Measurements from ENCODE around the gene GJB5. TPM values are rescaled to one million over a fixed set of nuclear protein-coding genes. Genes with fewer than 3 reads are reported as not detected.
A peak's percentile ranks its signal among the peaks of the same experiment; 100 is the strongest.

Gene GJB5
- total and polyA plus RNA-seq, 9 of the 15 experiments (the other 6 are each of a cell fraction or from before 2014, with no cell fraction given) = 0.04 TPM; not detected in 8

- TF ChIP-seq RBM14 (IDR thresholded peaks at IDR 0.05; ENCODE audit: borderline replicate concordance, insufficient read depth, low read depth, low read length) = no peak
- TF ChIP-seq MAFF (IDR thresholded peaks at IDR 0.05; ENCODE audit: low read length) = no peak
- TF ChIP-seq JUNB (CRISPR knock-in tag; conservative IDR thresholded peaks at IDR 0.05) = no peak
- no peak for TF ChIP-seq KLF10 (CRISPR knock-in tag; IDR thresholded peaks at IDR 0.05)
- no peak for TF ChIP-seq HLTF (IDR thresholded peaks at IDR 0.05)
- TF ChIP-seq MAZ (CRISPR knock-in tag; conservative IDR thresholded peaks at IDR 0.05 in 1 of 2, IDR thresholded peaks at IDR 0.05 in 1 of 2) = 0 out of 4 replicates have a peak, but pooled peaks of 1 of the 2 experiments have one; percentile 15
- no peak for TF ChIP-seq YBX1 (IDR thresholded peaks at IDR 0.05)
- no peak for TF ChIP-seq CBX2 (IDR thresholded peaks at IDR 0.05; ENCODE audit: insufficient read depth, low read length, poor library complexity, severe bottlenecking)
- no peak for TF ChIP-seq COPS2 (conservative IDR thresholded peaks at IDR 0.05)
- TF ChIP-seq CTCFL (IDR thresholded peaks at IDR 0.05; ENCODE audit: borderline replicate concordance, insufficient read depth, low read depth, low read length, poor library complexity, severe bottlenecking) = peak; percentile 33
- no peak for TF ChIP-seq TSHZ1 (CRISPR knock-in tag; IDR thresholded peaks at IDR 0.05)
- TF ChIP-seq EP400 (IDR thresholded peaks at IDR 0.05) = no peak
- no peak for TF ChIP-seq EWSR1 (IDR thresholded peaks at IDR 0.05; ENCODE audit: borderline replicate concordance, low read depth, partially characterized antibody)
- TF ChIP-seq NCOA1 (IDR thresholded peaks at IDR 0.05; ENCODE audit: low read depth) = no peak
- no peak for TF ChIP-seq ZBTB5 (IDR thresholded peaks at IDR 0.05)
- no peak for TF ChIP-seq ZNF239 (CRISPR knock-in tag; IDR thresholded peaks at IDR 0.05)
- TF ChIP-seq E2F6 (IDR thresholded peaks at IDR 0.05; ENCODE audit: borderline replicate concordance in 1 of 2, extremely low read depth in 1 of 2, insufficient read depth in 1 of 2, insufficient read length in 1 of 2, low read depth in 1 of 2, low read length in 1 of 2, poor library complexity in 1 of 2, severe bottlenecking in 1 of 2) = no peak
- no peak for TF ChIP-seq SMAD1 (IDR thresholded peaks at IDR 0.05; ENCODE audit: low read depth, low read length, partially characterized antibody)
- TF ChIP-seq POLR3G (IDR thresholded peaks at IDR 0.05; ENCODE audit: extremely low read depth, insufficient read length, insufficient replicate concordance) = no peak
These were observed 12.1 kb upstream of the GJB5 start (continued) for GRCh38 chr1:34742667-34743270.

Measured in K562 (cell line).